IPS-NIHi11 (cell line): ENCODE data around the gene MYO5A.

Experiments used
- DNase-seq: peaks from one replicate; pipeline ENCODE4 v3.0.0; 2012; ENCODE audit warnings: mixed read lengths, low spot score

Gene MYO5A

GRCh38 chr15:52361494-52361893 is 167.2 kb downstream of the MYO5A start:
- no peak for DNase-seq

- no peak for DNase-seq
These were observed 168.2 kb downstream of the MYO5A start for GRCh38 chr15:52360229-52361203.

GRCh38 chr15:52359722-52360121 is 169.0 kb downstream of the MYO5A start:
- DNase-seq: no peak

DNA sequence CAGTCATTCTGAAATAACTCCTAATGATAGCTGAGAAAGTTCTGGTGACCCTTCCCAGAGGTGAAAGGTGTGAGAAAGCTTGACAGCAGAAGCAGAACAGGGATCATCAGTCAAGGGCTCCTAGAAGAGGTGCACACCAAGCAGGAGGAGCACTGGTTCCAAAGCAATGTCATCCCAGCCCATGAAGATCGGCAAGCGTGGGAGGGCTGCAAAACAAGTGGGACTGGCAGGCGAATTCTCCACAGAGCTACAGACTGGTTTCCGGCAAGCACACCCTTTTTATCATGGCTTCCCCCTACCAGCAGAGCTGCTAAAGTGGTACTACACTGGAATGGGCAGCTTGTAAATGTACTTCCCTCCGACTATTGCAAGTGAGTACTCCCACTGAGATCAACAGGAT is 170.7 kb downstream of the MYO5A start:
- DNase-seq: no peak

DNA sequence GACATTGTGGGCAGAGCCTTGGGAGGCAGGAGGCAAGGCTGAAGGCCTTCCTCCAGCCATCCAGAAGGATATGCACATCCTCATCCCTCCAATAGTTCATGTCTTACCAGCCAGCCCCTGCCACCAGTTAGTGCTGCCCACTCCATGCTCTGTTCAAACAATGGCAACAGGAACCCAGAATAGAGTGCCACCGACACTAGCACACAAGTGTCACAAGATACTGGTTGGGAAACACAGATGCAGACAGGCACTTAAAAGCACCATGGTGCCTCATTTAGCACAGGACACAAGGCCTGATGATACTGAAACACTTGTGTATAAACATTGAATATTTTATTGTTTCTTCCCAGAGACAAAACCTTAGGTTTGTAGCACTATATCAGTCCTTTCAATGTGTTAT is 176.6 kb downstream of the MYO5A start:
- no peak for DNase-seq

GRCh38 chr15:52351206-52351908 is 177.3 kb downstream of the MYO5A start:
- no peak for DNase-seq

DNA sequence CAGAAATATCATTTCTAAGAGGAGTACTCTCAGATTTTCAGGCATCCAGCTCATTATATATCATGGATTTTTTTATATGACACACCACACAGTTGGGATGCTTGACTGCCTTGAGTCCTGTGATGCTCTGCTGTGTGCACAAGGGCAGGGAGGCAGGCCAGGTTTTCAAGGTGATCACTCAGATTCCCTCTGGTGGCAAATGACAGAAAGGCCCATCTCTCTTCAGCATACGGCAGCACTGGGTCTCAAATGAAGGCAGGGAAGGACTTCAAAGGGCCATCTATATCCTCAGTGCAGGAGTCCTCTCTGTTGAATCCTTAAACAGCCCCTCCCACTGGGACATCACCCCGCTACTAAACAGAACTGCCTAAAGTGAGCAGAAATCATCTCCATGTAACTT is 178.3 kb downstream of the MYO5A start:
- DNase-seq: peak; percentile 20

GRCh38 chr15:52349052-52349700 is 179.5 kb downstream of the MYO5A start:
- DNase-seq: no peak

DNA sequence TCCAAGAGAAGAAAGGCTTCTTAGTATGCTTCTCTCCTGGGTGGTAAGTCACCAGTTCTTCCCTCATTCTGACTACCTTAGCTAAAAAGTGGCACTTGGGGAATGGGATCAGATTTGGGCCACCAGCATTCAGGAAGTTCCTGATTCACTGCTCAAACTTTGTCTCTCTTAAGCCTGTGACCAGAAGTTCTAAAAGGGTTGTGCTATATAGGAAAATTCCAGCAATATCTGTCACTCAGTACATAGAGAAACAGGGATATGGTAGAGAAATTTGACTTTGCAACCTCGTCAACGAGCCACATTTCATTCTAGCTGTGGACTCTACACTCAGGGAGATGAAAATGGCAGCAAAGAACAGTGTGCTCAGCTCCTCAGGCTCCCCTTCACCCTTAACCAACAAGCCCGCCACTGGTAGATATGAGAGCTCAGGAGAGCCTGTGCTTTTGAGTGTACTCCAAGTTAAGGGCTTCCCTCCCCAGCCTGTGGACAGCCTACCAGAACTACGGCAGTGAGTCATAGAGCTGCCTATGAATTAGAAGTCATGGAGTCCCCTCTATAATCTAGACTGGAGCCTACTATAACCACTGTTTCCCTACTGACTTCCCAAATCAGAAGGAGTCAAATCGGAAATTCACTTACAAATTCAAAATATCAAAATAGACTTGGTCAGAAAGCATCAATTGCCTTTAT is 180.5 kb downstream of the MYO5A start:
- no peak for DNase-seq

GRCh38 chr15:52344592-52344991 is 184.1 kb downstream of the MYO5A start:
- DNase-seq: no peak

DNA sequence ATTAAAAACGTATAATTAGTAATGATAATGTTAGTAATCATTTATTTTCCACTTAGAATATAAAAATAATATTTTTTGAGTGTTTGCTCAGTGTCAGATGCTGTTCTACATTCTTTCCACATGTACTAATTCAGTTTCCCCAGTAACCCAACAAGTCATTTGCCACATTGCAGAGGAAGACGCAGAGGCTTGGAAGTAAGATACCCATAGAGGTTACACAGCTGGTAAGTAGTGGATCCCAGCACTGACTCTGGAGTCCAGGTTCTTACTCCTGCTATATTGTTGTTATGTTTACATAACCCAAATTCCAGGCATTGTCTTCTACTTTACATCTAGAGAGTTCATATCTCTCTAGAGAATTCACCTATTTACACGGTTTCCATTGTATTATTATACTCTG is 184.8 kb downstream of the MYO5A start:
- DNase-seq: no peak

DNA sequence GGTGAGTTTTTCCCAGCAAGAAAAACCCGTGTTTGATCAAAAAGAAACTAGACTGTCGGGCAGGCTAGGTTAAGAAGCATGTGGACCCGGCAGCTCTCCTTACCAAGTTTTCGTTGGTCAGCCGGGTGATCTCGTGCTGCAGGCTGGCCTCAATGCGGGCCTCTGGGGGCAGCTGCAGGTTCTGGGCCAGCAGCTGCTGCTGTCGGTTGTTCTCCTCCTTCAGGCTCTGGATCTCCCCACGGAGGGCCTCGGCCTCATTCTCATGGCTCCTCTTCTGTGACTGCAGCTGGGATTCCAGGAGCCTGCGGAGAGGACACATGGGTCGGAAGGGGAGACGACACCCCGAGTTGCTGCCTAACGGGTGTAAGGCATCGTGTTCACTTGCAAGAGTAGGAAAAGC is 188.6 kb downstream of the MYO5A start:
- no peak for DNase-seq

GRCh38 chr15:52338891-52339290 is 189.8 kb downstream of the MYO5A start:
- no peak for DNase-seq

GRCh38 chr15:52338058-52338457 is 190.6 kb downstream of the MYO5A start:
- DNase-seq: no peak

GRCh38 chr15:52337198-52337853 is 191.4 kb downstream of the MYO5A start:
- no peak for DNase-seq

GRCh38 chr15:52336529-52336928 is 192.2 kb downstream of the MYO5A start:
- no peak for DNase-seq

DNA sequence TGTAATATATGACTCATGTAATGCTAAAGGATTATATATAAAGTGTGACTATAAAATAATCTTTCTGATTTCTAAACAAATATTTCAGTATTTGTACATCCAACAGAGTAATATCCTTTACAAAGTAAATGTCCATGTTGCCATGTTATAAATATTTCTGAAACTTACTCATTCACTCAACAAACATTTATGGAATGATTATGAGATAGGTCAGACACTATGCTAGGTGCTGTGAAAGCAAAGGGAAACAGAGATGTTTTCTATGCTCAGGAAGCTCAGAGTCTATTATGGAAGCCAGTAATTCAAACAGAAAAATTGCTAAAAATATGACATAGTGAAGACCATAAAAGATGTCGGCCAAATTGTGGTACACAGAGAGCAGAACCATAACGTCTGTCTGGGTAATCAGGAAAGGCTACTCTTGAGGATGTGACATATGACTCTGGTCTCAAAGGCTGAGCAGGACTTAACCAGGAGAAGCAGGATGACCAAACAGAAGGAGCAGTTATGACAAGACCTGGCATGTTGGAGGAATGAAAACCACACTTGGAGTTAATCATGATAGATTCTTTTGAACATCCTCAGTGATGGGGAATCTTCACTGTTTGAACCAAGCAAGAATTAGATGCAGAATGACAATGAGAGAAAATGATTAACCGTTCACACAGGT is 194.1 kb downstream of the MYO5A start:
- no peak for DNase-seq

- peak; percentile 28 for DNase-seq
These were observed 197.0 kb downstream of the MYO5A start for GRCh38 chr15:52331490-52332240.

DNA sequence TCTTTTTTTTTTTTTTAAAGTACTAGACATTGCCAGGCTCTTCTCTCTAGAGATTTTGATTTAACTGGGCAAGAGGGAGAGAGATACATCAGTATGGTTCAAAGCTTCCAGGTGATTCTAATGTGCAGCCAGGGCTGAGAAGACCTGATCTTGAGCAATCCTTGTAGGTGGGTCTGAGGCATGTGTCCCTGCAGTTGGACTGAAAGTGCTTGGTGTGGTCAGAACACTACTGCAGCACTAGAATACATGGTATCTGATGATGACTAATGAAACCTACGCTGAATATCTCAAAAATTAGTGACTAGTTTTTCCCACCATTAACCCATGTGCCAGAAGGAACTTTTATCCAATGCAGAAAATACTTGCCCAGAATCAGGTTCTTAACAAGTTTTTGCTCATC is 198.7 kb downstream of the MYO5A start:
- DNase-seq: no peak

DNA sequence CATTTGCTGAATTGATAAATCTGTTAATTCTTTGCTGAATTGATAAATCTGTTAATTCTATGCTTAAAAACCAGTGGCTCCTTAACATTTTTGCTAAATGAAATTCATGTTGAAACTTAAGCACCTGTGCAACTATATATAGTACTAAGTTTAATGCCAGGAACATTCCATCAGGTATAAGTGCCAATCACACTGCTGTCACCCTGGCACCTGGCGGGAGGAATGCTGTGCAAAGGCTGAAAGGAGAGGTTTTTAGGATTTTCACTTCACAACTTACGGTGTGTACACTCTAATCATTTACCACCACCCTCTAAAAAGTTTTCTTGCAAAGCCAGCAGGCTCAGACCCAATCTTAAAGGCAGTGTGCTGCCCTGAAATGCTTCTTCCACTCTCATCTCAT is 199.5 kb downstream of the MYO5A start:
- no peak for DNase-seq
